SU-DHL-6 (cell line): Measurements from ENCODE around the gene TK1.

Experiments used
- H2AFZ ChIP-seq: fragments of 200-600 bp; sonication (generic); 2 replicates; pipeline ENCODE4 v1.6.1; 2014; ENCODE audit warnings: low read depth, mild to moderate bottlenecking, moderate library complexity, mixed read lengths, antibody characterized with exemption, low read length; ENCODE audit not compliant: severe bottlenecking
- H3F3A ChIP-seq: fragments of 200-600 bp; shearing (Covaris generic); 2 replicates; pipeline ENCODE4 v1.6.0; 2016; ENCODE audit warnings: antibody characterized with exemption, mild to moderate bottlenecking; ENCODE audit not compliant: insufficient read depth
- H3K27ac ChIP-seq: fragments of 200-600 bp; sonication (generic); 2 replicates; pipeline ENCODE4 v1.5.1; 2016; ENCODE audit warnings: low read depth, mild to moderate bottlenecking, low read length, moderate library complexity, mixed read lengths
- H3K27me3 ChIP-seq: fragments of 200-600 bp; sonication (generic), shearing (Covaris generic); 2 replicates; pipeline ENCODE4 v1.6.0; 2014; ENCODE audit warnings: mild to moderate bottlenecking, low read length
- H3K36me3 ChIP-seq: fragments of 200-600 bp; sonication (generic); 2 replicates; pipeline ENCODE4 v1.6.1; 2014; ENCODE audit warnings: mild to moderate bottlenecking, low read length, mixed read lengths
- H3K4me2 ChIP-seq: fragments of 300-600, 200-600 bp; shearing (Covaris generic), sonication (generic); 2 replicates; pipeline ENCODE4 v1.6.0; 2014; ENCODE audit warnings: low read length, low read depth, mild to moderate bottlenecking; ENCODE audit not compliant: poor library complexity, severe bottlenecking
- H3K4me3 ChIP-seq: fragments of 200-600 bp; sonication (generic); 2 replicates; pipeline ENCODE4 v1.5.1; 2014; ENCODE audit warnings: antibody characterized with exemption, low read length, mild to moderate bottlenecking, mixed read lengths; ENCODE audit not compliant: insufficient read depth, poor library complexity, severe bottlenecking
- H3K79me2 ChIP-seq: fragments of 200-600 bp; sonication (generic); 2 replicates; pipeline ENCODE4 v1.6.1; 2014; ENCODE audit warnings: mild to moderate bottlenecking, low read length, moderate library complexity; ENCODE audit not compliant: insufficient read depth
- H3K9ac ChIP-seq: fragments of 200-600 bp; sonication (generic); 2 replicates; pipeline ENCODE4 v1.7.0; 2014; ENCODE audit warnings: mild to moderate bottlenecking, low read length
- H3K9me2 ChIP-seq: fragments of 200-600 bp; sonication (generic); replicated peaks from 2 replicates; pipeline ENCODE4 v1.6.1; 2014; ENCODE audit warnings: low read length; ENCODE audit not compliant: insufficient read depth
- H3K9me3 ChIP-seq: fragments of 200-600 bp; sonication (generic); 2 replicates; pipeline ENCODE4 v1.6.1; 2014; ENCODE audit warnings: low read length, mixed read lengths; ENCODE audit not compliant: insufficient read depth
- H4K20me1 ChIP-seq: fragments of 200-600 bp; sonication (generic); 2 replicates; pipeline ENCODE4 v1.6.1; 2014; ENCODE audit warnings: low read depth, mild to moderate bottlenecking, antibody characterized with exemption, low read length, moderate library complexity, mixed read lengths
- EZH2phosphoT487 ChIP-seq: fragments of 200-600 bp; sonication (generic), shearing (Covaris generic); conservative IDR thresholded peaks from 2 replicates; pipeline ENCODE4 v1.6.1; 2018; ENCODE audit warnings: mild to moderate bottlenecking, antibody characterized with exemption, low read length, moderate library complexity, mixed read lengths
- TF ChIP-seq, protein P1 (sequence below): fragments of 200-600 bp; sonication (generic); IDR thresholded peaks from one replicate; pipeline ENCODE4 v1.5.1; 2017; ENCODE audit warnings: antibody characterized with exemption, mild to moderate bottlenecking, low read length, moderate library complexity; ENCODE audit not compliant: insufficient read depth, poor library complexity, severe bottlenecking

The TK1 gene

DNA sequence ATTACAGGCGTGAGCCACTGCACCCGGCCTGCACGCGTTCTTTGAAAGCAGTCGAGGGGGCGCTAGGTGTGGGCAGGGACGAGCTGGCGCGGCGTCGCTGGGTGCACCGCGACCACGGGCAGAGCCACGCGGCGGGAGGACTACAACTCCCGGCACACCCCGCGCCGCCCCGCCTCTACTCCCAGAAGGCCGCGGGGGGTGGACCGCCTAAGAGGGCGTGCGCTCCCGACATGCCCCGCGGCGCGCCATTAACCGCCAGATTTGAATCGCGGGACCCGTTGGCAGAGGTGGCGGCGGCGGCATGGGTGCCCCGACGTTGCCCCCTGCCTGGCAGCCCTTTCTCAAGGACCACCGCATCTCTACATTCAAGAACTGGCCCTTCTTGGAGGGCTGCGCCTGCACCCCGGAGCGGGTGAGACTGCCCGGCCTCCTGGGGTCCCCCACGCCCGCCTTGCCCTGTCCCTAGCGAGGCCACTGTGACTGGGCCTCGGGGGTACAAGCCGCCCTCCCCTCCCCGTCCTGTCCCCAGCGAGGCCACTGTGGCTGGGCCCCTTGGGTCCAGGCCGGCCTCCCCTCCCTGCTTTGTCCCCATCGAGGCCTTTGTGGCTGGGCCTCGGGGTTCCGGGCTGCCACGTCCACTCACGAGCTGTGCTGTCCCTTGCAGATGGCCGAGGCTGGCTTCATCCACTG lies 27.3 kb upstream of the TK1 start, which contains the start of gene BIRC5:
Gene BIRC5, plus strand, starts transcription at position 238 of the 690 bp plus-strand sequence. Its CDS starts 64 bp downstream, at position 302.
- Histone ChIP-seq H3K9ac (peak within 1 kb of the TSS; percentile 96), H3K36me3 (peaks cover 3% of the 10 kb centered on the region; the same call in 1 of the 2 replicates), H3K27me3 (no peaks in the 10 kb centered on the region), H3K4me3 (peak within 1 kb of the TSS; percentile 88), H4K20me1 (no peaks in the 10 kb centered on the region), H3K9me2 (no peaks in the 10 kb centered on the region), H3K9me3 (no peaks in the 10 kb centered on the region), H3K27ac (peak within 1 kb of the TSS; percentile 73), H3K4me2 (peak within 1 kb of the TSS; percentile 96), H3F3A (no peaks in the 10 kb centered on the region), H3K79me2 (peaks cover 27% of the 10 kb centered on the region), H2AFZ (peak within 1 kb of the TSS; percentile 82)
- no peak for TF ChIP-seq EZH2phosphoT487
- TF ChIP-seq, protein P1, sequence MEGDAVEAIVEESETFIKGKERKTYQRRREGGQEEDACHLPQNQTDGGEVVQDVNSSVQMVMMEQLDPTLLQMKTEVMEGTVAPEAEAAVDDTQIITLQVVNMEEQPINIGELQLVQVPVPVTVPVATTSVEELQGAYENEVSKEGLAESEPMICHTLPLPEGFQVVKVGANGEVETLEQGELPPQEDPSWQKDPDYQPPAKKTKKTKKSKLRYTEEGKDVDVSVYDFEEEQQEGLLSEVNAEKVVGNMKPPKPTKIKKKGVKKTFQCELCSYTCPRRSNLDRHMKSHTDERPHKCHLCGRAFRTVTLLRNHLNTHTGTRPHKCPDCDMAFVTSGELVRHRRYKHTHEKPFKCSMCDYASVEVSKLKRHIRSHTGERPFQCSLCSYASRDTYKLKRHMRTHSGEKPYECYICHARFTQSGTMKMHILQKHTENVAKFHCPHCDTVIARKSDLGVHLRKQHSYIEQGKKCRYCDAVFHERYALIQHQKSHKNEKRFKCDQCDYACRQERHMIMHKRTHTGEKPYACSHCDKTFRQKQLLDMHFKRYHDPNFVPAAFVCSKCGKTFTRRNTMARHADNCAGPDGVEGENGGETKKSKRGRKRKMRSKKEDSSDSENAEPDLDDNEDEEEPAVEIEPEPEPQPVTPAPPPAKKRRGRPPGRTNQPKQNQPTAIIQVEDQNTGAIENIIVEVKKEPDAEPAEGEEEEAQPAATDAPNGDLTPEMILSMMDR, result no peak

DNA sequence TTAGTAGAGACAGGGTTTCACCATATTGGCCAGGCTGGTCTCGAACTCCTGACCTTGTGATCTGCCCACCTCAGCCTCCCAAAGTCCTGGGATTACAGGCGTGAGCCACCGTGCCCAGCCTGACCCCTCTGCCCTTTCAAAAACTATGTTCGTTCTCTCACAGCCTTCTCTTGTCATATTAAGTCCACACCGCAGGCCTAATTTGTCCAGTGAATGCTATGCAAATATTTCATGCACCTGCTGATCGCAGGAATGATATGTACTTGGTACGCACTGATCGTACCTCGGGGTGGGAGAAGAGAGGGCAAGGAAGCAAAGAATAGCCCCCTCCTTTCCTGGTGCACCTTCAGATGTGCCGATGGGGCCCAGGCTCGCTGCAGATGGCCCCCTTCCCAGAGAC lies 24.2 kb upstream of the TK1 start:
- H3K9me3 ChIP-seq, result no peaks in the 10 kb centered on the region
- no peaks in the 10 kb centered on the region for H4K20me1 ChIP-seq
- H3K9ac ChIP-seq, result no peak overlapping the region
- TF ChIP-seq EZH2phosphoT487, result no peak
- TF ChIP-seq, protein P1, result no peak
- peaks cover 19% of the 10 kb centered on the region for H3K79me2 ChIP-seq
- H3K4me2 ChIP-seq, result no peak overlapping the region
- no peaks in the 10 kb centered on the region for H3K27me3 ChIP-seq
- H3K27ac ChIP-seq, result no peak overlapping the region
- no peaks in the 10 kb centered on the region for H3F3A ChIP-seq
- H3K9me2 ChIP-seq, result no peaks in the 10 kb centered on the region
- H3K4me3 ChIP-seq, result no peak overlapping the region
- H2AFZ ChIP-seq, result no peak overlapping the region
- H3K36me3 ChIP-seq, result no peaks in the 10 kb centered on the region

DNA sequence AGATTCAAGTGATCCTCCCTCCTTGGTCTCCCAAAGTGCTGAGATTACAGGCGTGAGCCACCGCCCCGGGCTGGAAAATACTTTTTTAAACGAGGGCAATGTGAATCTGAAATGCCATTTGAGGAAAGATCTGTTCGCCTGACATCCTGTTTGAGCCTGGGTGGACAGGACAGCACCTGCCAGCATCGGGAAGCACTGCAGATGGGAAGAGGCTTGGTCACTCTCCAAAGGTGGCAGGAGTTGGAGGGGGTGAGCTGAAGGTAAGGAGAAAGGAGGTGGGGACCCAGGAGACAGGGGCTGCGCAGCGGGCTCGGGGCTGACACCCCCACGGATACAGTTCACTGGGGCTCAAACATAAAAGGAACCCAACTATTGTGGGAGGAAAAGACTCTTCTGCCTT lies 23.3 kb upstream of the TK1 start:
- H3K79me2 ChIP-seq, result peaks cover 10% of the 10 kb centered on the region
- no peak overlapping the region for H3K4me2 ChIP-seq
- H3K4me3 ChIP-seq, result no peak overlapping the region
- no peaks in the 10 kb centered on the region for H3K9me2 ChIP-seq
- H2AFZ ChIP-seq, result no peak overlapping the region
- no peak overlapping the region for H3K9ac ChIP-seq
- no peaks in the 10 kb centered on the region for H3K27me3 ChIP-seq
- H4K20me1 ChIP-seq, result no peaks in the 10 kb centered on the region
- no peak overlapping the region for H3K27ac ChIP-seq
- no peaks in the 10 kb centered on the region for H3K36me3 ChIP-seq
- H3F3A ChIP-seq, result no peaks in the 10 kb centered on the region
- TF ChIP-seq, protein P1, result no peak
- TF ChIP-seq EZH2phosphoT487, result no peak
- H3K9me3 ChIP-seq, result no peaks in the 10 kb centered on the region
